ENCODE results near the gene ELOVL1. TPM values are rescaled to one million over a fixed set of nuclear protein-coding genes. Genes with fewer than 3 reads are reported as not detected.

The ELOVL1 gene
- total RNA-seq, 4 donors from 2014 or later, result 48.6 to 66.6 (median 50.8) TPM

DNA sequence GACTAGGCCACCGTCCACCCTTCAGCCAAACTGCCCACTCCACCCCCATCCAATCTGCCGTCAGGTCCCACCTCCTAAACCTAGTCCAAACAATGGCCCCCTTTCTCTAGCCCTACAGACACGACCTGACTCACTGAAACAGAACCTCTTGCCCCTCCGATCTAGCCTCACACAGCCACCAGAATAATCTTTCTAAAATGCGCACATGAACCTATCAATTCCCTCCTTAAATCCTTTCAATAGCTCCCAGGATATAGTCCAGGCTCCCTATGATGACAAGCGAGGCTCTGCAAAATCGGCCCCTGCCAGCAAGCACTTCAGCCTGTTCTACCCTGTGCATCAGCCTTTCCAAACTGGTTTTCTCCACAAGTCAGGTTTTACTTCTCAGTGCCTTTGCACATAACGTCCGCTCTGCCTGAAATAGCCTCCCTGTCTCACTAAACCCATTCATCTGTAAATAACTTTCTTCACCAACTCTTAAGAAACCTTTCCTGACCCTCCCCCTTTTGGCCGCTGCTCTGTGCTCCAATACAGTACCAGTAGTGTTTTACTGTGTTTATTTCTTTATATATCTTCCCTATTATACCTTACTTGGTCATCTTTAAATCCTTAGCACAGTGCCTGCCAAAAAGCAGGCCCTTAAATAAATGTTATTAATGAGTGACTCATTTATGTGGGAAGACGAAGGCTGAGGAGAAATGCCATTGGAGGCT, 18.1 kb downstream of the ELOVL1 start:
- no peaks in the 10 kb centered on the region for H3K36me3 ChIP-seq
- DNase-seq (ENCODE audit: low spot score in 2 of 2), result no peak
- H3K4me3 ChIP-seq, result peak overlapping the region; percentile 53 to 65 (median 54)
- peaks cover 0 to 21% (median 0%) of the 10 kb centered on the region in 4 donors for H3K4me1 ChIP-seq
- peak overlapping the region; percentile 58 to 88 (median 86) for H3K27ac ChIP-seq
- H3K9me3 ChIP-seq, result no peaks in the 10 kb centered on the region
- 41 to 57% methylated on average over 11 of the region's 11 CpGs for WGBS, 2 donors
- TF ChIP-seq, protein P1, sequence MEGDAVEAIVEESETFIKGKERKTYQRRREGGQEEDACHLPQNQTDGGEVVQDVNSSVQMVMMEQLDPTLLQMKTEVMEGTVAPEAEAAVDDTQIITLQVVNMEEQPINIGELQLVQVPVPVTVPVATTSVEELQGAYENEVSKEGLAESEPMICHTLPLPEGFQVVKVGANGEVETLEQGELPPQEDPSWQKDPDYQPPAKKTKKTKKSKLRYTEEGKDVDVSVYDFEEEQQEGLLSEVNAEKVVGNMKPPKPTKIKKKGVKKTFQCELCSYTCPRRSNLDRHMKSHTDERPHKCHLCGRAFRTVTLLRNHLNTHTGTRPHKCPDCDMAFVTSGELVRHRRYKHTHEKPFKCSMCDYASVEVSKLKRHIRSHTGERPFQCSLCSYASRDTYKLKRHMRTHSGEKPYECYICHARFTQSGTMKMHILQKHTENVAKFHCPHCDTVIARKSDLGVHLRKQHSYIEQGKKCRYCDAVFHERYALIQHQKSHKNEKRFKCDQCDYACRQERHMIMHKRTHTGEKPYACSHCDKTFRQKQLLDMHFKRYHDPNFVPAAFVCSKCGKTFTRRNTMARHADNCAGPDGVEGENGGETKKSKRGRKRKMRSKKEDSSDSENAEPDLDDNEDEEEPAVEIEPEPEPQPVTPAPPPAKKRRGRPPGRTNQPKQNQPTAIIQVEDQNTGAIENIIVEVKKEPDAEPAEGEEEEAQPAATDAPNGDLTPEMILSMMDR (IDR thresholded peaks at IDR 0.05), result no peak
- TF ChIP-seq EP300 (IDR thresholded peaks at IDR 0.05) (peak in 1 of 2 donors; percentile 1), POLR2A (IDR thresholded peaks at IDR 0.05) (no peak)
- no peaks in the 10 kb centered on the region for H3K27me3 ChIP-seq

GRCh38 chr1:43348809-43349593, 18.8 kb downstream of the ELOVL1 start:
- Histone ChIP-seq H3K4me3 (peak overlapping the region; percentile 53 to 65 (median 54)), H3K36me3 (no peaks in the 10 kb centered on the region), H3K4me1 (peaks cover 0 to 21% (median 0%) of the 10 kb centered on the region in 4 donors), H3K27ac (peak overlapping the region; percentile 58 to 88 (median 86)), H3K27me3 (no peaks in the 10 kb centered on the region), H3K9me3 (no peaks in the 10 kb centered on the region)
- 7 to 14% methylated on average over 51 to 55 of the region's 72 CpGs for WGBS, 2 donors
- TF ChIP-seq EP300 (IDR thresholded peaks at IDR 0.05) (peak in 1 of 2 donors; percentile 14), POLR2A (IDR thresholded peaks at IDR 0.05) (peak in 1 of 2 donors; percentile 35)
- TF ChIP-seq, protein P1 (IDR thresholded peaks at IDR 0.05), result peak in 1 of 5 experiments; percentile 10
- peak; percentile 49 to 51 for DNase-seq (ENCODE audit: low spot score in 2 of 2)

- no peak for TF ChIP-seq EP300 (IDR thresholded peaks at IDR 0.05)
- no peak for TF ChIP-seq POLR2A (IDR thresholded peaks at IDR 0.05)
- TF ChIP-seq, protein P1 (IDR thresholded peaks at IDR 0.05), result no peak
- H3K9me3 ChIP-seq, result no peaks in the 10 kb centered on the region
- H3K36me3 ChIP-seq, result no peaks in the 10 kb centered on the region
- 30 to 33% methylated on average over 12 to 14 of the region's 22 CpGs for WGBS, 2 donors
- peak overlapping the region; percentile 53 to 65 (median 54) for H3K4me3 ChIP-seq
- H3K27ac ChIP-seq, result peak overlapping the region; percentile 58 to 88 (median 86)
- DNase-seq (ENCODE audit: low spot score in 2 of 2), result no peak
- no peaks in the 10 kb centered on the region for H3K27me3 ChIP-seq
- peaks cover 0 to 21% (median 0%) of the 10 kb centered on the region in 4 donors for H3K4me1 ChIP-seq
These were observed 19.4 kb downstream of the ELOVL1 start for GRCh38 chr1:43348343-43348808.

DNA sequence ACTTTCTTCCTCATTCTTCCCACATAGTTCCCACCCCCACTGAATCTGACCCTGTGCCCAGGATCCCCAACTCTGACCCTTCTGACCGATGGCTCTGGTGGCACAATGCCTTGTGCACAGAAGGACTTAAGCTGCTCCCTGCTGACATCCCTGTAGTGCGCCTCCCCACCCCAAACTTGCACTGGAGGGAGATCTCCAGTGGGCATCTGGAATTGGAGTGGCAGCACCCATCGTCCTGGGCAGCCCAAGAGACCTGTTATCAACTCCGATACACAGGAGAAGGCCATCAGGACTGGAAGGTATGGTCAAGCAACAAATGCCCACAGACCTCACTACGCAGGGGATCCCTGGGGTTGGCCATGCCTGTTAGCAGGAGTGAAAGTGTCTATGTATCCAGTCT, 21.2 kb downstream of the ELOVL1 start:
- H3K4me3 ChIP-seq, result no peak overlapping the region
- no peak overlapping the region for H3K27ac ChIP-seq
- no peak for DNase-seq (ENCODE audit: low spot score in 2 of 2)
- no peaks in the 10 kb centered on the region for H3K9me3 ChIP-seq
- TF ChIP-seq POLR2A (IDR thresholded peaks at IDR 0.05), result no peak
- TF ChIP-seq, protein P1 (IDR thresholded peaks at IDR 0.05), result no peak
- no peak for TF ChIP-seq EP300 (IDR thresholded peaks at IDR 0.05)
- peaks cover 0 to 21% (median 0%) of the 10 kb centered on the region in 4 donors for H3K4me1 ChIP-seq
- no peaks in the 10 kb centered on the region for H3K36me3 ChIP-seq
- 82 to 91% methylated on average over 5 of the region's 5 CpGs for WGBS, 2 donors
- no peaks in the 10 kb centered on the region for H3K27me3 ChIP-seq

Measured in tibial nerve (tissue), 4 donors.